22Rv1 (cell line): ENCODE measurements around the gene ASH1L.

ENCODE experiments used
- CTCF ChIP-seq: fragments of 450-650 bp; IDR thresholded peaks from 2 replicates; pipeline ENCODE4 v1.5.1; 2017; ENCODE audit warnings: mild to moderate bottlenecking
- ZFX ChIP-seq: fragments of 450-650 bp; IDR thresholded peaks from 2 replicates; pipeline ENCODE4 v1.6.1; 2017; ENCODE audit warnings: antibody characterized with exemption, borderline replicate concordance

- TF ChIP-seq CTCF (no peak), ZFX (no peak)
These were observed 138.5 kb downstream of the ASH1L start for GRCh38 chr1:155424091-155424490.
